ENCODE measurements around the gene STAM2.
"Not testable (repeated sequence)": the region's sequence is repeated elsewhere in the genome, so short reads cannot be mapped to it uniquely, and the experiment has no call there.

Gene STAM2

GRCh38 chr2:152172201-152172785 is 3.3 kb downstream of the STAM2 start:
- DNase-seq: not testable (repeated sequence)

GRCh38 chr2:152171718-152172117 is 3.8 kb downstream of the STAM2 start:
- DNase-seq: no peak

GRCh38 chr2:152169158-152169557 is 6.4 kb downstream of the STAM2 start:
- DNase-seq: not testable (repeated sequence)

- not testable (repeated sequence) for DNase-seq
Measured at GRCh38 chr2:152167470-152167869, 8.1 kb downstream of the STAM2 start.

- no peak for DNase-seq
Measured at GRCh38 chr2:152167065-152167464, 8.5 kb downstream of the STAM2 start.

GRCh38 chr2:152166633-152167032 is 8.9 kb downstream of the STAM2 start:
- DNase-seq: no peak

- no peak for DNase-seq
Measured at GRCh38 chr2:152165780-152166179, 9.8 kb downstream of the STAM2 start.

GRCh38 chr2:152165306-152165705 is 10.3 kb downstream of the STAM2 start:
- DNase-seq: no peak

- not testable (repeated sequence) for DNase-seq
Measured at GRCh38 chr2:152163669-152164068, 11.9 kb downstream of the STAM2 start.

- no peak for DNase-seq
Measured at GRCh38 chr2:152162141-152162540, 13.4 kb downstream of the STAM2 start.

GRCh38 chr2:152161598-152161997 is 14.0 kb downstream of the STAM2 start:
- DNase-seq: no peak

GRCh38 chr2:152160378-152160777 is 15.2 kb downstream of the STAM2 start:
- DNase-seq: not testable (repeated sequence)

- no peak for DNase-seq
Measured at GRCh38 chr2:152157253-152157652, 18.3 kb downstream of the STAM2 start.

- DNase-seq: no peak
Measured at GRCh38 chr2:152155209-152155608, 20.4 kb downstream of the STAM2 start.

GRCh38 chr2:152154462-152154861 is 21.1 kb downstream of the STAM2 start:
- DNase-seq: no peak

GRCh38 chr2:152134488-152135280 is 40.9 kb downstream of the STAM2 start:
- DNase-seq: no peak

- no peak for DNase-seq
Measured at GRCh38 chr2:152132306-152132705, 43.3 kb downstream of the STAM2 start.

GRCh38 chr2:152127628-152128027 is 47.9 kb downstream of the STAM2 start:
- DNase-seq: no peak

GRCh38 chr2:152126664-152127063 is 48.9 kb downstream of the STAM2 start:
- no peak for DNase-seq

- no peak for DNase-seq
Measured at GRCh38 chr2:152122161-152122560, 53.4 kb downstream of the STAM2 start.

GRCh38 chr2:152120430-152120829 is 55.1 kb downstream of the STAM2 start:
- no peak for DNase-seq

GRCh38 chr2:152115952-152116351 is 59.6 kb downstream of the STAM2 start:
- DNase-seq: no peak

- DNase-seq: no peak
Measured at GRCh38 chr2:152114366-152114765, 61.2 kb downstream of the STAM2 start.

GRCh38 chr2:152107140-152107539 is 68.4 kb downstream of the STAM2 start:
- DNase-seq: not testable (repeated sequence)

- DNase-seq: no peak
Measured at GRCh38 chr2:152106464-152106863, 69.1 kb downstream of the STAM2 start.

Data from effector CD8-positive, alpha-beta T cell (primary cell).